Measurements from ENCODE around the gene ZMIZ1.

DNA sequence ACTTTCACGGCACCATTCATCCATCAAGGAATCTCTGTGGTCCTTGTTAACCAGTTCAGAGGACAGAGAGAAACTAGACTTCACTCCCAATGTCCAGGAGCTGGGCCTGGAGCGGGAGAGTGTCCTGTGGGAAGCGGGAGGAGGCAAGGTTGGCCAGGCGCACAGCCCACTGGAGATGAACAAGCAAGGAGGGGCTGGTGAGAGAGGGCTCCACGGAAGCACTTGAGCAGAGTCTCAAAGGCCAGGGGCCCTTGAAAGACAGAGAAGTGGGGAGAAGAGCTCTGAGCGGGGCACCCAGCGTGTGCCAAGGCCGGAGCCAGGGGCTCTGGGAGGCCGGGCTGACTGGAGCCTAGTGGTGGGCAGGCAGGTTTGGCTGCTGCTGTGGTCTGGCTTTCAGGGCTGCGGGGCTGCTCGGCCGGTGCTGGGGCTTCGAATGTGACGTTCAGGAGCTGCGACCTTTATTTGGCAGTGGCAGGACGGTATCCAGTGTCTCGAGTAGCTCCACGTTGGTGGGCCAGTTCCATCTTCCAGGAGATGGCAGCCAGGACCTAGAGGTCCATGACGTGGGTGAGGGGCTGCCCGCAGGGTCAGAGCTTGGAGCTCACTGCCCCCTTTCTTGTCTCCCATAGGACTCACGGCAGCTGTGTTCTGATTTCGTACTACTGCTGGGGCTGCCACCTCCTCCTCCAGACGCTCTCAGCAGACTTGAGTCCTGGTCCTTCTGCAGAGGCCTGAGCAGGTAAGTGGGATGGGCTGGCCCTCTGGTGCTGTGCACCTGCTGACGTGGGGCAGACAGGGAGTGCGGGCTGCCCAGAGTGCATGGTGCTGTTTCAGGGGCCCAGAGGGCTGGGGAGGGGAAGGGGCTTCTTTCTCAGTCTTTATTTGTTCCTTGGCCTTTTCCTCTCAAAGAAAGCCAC, 49.8 kb downstream of the ZMIZ1 start:
- TF ChIP-seq, protein P1, sequence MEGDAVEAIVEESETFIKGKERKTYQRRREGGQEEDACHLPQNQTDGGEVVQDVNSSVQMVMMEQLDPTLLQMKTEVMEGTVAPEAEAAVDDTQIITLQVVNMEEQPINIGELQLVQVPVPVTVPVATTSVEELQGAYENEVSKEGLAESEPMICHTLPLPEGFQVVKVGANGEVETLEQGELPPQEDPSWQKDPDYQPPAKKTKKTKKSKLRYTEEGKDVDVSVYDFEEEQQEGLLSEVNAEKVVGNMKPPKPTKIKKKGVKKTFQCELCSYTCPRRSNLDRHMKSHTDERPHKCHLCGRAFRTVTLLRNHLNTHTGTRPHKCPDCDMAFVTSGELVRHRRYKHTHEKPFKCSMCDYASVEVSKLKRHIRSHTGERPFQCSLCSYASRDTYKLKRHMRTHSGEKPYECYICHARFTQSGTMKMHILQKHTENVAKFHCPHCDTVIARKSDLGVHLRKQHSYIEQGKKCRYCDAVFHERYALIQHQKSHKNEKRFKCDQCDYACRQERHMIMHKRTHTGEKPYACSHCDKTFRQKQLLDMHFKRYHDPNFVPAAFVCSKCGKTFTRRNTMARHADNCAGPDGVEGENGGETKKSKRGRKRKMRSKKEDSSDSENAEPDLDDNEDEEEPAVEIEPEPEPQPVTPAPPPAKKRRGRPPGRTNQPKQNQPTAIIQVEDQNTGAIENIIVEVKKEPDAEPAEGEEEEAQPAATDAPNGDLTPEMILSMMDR (IDR thresholded peaks at IDR 0.05), result no peak
- no peak for TF ChIP-seq POLR2A (IDR thresholded peaks at IDR 0.05)
